Ascending aorta (tissue), 2 donors: Measurements from ENCODE around the gene PCDHA7. TPM values are rescaled to one million over a fixed set of nuclear protein-coding genes. Genes with fewer than 3 reads are reported as not detected.
"Not testable (repeated sequence)": the region's sequence is repeated elsewhere in the genome, so short reads cannot be mapped to it uniquely, and the experiment has no call there.

Experiments
- DNase-seq, 2 donors: peaks; one replicate each; pipeline ENCODE4 v3.0.0-alpha.2; 2019; ENCODE audit warnings: low spot score in 2 of 2
- H3K27ac ChIP-seq, 2 donors: fragments of 200-600 bp; sonication (generic); one replicate each; pipeline ENCODE4 v1.5.1; 2016 to 2017; ENCODE audit warnings: mild to moderate bottlenecking in 1 of 2
- H3K27me3 ChIP-seq: fragments of 200-600 bp; sonication (generic); one replicate; pipeline ENCODE4 v1.5.1; 2017
- H3K36me3 ChIP-seq, 2 donors: fragments of 200-600 bp; sonication (generic); one replicate each; pipeline ENCODE4 v1.5.1; 2016
- H3K4me1 ChIP-seq, 2 donors: fragments of 200-600 bp; sonication (generic); one replicate each; pipeline ENCODE4 v1.5.1; 2016 to 2017; ENCODE audit warnings: mild to moderate bottlenecking in 1 of 2
- H3K4me3 ChIP-seq, 2 donors: fragments of 200-600 bp; sonication (generic); one replicate each; pipeline ENCODE4 v1.5.1; 2016 to 2017; ENCODE audit warnings: mild to moderate bottlenecking in 1 of 2
- H3K9me3 ChIP-seq, 2 donors: fragments of 200-600 bp; sonication (generic); one replicate each; pipeline ENCODE4 v1.5.1; 2016
- intact Hi-C: fragments of 100-400 bp; cut with DNase I; formaldehyde crosslinking; loops from one replicate; pipeline ENCODE4 v1.15.1; 2023
- total RNA-seq: library from RNA; depleted of rRNA; stranded (reverse); fragments of >200 nt; gene quantifications from one replicate; pipeline ENCODE4 v1.1.0, GENCODE V29; 2016
- TF ChIP-seq, protein P1 (sequence below), 3 experiments: fragments of 200-600 bp in 2 of 3; fragments of 450-650 bp in 1 of 3; sonication (generic) in 2 of 3; IDR thresholded peaks; one replicate each; pipeline ENCODE4 v1.5.1; 2016 to 2019; ENCODE audit warnings: antibody characterized with exemption in 3 of 3, mild to moderate bottlenecking in 1 of 3, moderate library complexity in 1 of 3

PCDHA7 gene
- total RNA-seq, 1 donor from 2014 or later: not detected

DNA sequence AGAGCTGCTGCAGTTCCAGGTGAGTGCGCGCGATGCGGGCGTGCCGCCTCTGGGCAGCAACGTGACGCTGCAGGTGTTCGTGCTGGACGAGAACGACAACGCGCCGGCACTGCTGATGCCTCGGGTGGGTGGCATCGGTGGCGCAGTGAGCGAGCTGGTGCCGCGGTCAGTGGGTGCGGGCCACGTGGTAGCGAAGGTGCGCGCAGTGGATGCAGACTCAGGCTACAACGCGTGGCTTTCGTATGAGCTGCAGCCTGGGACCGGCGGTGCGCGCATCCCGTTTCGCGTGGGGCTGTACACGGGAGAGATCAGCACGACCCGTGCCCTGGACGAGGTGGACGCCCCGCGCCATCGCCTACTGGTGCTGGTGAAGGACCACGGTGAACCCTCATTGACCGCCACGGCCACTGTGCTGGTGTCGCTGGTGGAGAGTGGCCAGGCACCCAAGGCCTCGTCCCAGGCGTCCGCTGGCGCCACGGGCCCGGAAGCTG is 31.2 kb upstream of the PCDHA7 start:
- intact Hi-C loops: no loop called here
- TF ChIP-seq, protein P1, sequence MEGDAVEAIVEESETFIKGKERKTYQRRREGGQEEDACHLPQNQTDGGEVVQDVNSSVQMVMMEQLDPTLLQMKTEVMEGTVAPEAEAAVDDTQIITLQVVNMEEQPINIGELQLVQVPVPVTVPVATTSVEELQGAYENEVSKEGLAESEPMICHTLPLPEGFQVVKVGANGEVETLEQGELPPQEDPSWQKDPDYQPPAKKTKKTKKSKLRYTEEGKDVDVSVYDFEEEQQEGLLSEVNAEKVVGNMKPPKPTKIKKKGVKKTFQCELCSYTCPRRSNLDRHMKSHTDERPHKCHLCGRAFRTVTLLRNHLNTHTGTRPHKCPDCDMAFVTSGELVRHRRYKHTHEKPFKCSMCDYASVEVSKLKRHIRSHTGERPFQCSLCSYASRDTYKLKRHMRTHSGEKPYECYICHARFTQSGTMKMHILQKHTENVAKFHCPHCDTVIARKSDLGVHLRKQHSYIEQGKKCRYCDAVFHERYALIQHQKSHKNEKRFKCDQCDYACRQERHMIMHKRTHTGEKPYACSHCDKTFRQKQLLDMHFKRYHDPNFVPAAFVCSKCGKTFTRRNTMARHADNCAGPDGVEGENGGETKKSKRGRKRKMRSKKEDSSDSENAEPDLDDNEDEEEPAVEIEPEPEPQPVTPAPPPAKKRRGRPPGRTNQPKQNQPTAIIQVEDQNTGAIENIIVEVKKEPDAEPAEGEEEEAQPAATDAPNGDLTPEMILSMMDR (IDR thresholded peaks at IDR 0.05): no peak
- Histone ChIP-seq H3K4me3 (peak overlapping the region in 1 of 2 donors; percentile 16), H3K9me3 (peaks cover 5 to 23% of the 10 kb centered on the region in 2 donors), H3K27me3 (no peaks in the 10 kb centered on the region), H3K4me1 (no peaks in the 10 kb centered on the region), H3K27ac (no peak overlapping the region), H3K36me3 (no peaks in the 10 kb centered on the region)
- no peak for DNase-seq

DNA sequence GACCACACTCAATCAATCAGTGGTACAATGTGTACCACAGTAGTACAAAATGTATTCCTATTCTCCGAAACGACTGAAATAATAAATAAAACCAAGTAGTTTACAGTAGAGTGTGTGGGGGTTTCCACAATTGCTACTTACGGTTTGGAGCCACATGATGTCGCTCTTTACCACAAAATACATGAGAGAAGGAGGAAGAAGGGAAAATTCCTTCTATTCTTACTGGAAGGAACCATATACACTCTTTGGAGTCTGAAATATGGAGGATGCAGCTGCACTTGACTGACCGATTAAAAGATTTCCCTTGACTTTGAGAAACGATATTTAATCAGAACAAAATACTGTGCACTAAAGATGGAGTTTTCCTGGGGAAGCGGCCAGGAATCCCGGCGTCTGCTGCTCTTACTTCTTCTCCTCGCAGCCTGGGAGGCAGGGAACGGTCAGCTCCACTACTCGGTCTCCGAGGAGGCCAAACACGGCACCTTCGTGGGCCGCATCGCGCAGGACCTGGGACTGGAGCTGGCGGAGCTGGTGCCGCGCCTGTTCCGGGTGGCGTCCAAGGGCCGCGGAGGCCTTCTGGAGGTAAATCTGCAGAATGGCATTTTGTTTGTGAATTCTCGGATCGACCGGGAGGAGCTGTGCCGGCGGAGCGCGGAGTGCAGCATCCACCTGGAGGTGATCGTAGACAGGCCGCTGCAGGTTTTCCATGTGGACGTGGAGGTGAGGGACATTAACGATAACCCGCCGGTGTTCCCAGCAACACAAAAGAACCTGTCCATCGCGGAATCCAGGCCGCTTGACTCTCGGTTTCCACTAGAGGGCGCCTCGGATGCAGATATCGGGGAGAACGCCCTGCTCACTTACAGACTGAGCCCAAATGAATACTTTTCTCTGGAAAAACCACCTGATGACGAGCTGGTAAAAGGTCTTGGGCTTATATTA is 27.0 kb upstream of the PCDHA7 start, which contains the start of gene PCDHA4:
Gene PCDHA4 (plus strand): TSS at position 235 of the 942 bp plus-strand sequence.
- H3K4me3 ChIP-seq: peak within 1 kb of the TSS; percentile 16 to 60
- peak in 1 of 2 donors; percentile 62 for DNase-seq
- intact Hi-C loops: loop anchor here (2.0 kb wide), 1 partner anchor 234 kb away; no protein-coding TSS in a partner anchor

DNA sequence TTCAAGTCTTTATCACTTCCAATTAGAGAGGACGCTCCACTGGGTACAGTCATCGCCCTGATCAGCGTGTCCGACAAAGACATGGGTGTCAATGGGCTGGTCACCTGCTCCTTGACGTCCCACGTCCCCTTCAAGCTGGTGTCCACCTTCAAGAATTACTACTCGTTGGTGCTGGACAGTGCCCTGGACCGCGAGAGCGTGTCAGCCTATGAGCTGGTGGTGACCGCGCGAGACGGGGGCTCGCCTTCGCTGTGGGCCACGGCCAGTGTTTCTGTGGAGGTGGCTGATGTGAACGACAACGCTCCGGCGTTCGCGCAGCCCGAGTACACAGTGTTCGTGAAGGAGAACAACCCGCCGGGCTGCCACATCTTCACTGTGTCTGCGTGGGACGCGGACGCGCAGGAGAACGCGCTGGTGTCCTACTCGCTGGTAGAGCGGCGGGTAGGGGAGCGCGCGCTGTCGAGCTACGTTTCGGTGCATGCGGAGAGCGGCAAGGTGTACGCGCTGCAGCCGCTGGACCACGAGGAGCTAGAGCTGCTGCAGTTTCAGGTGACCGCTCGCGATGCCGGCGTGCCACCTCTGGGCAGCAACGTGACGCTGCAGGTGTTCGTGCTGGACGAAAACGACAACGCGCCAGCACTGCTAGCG is 25.7 kb upstream of the PCDHA7 start:
- H3K27ac ChIP-seq, intact Hi-C loops, H3K4me1 ChIP-seq, H3K4me3 ChIP-seq, DNase-seq, H3K36me3 ChIP-seq, H3K27me3 ChIP-seq: not testable (repeated sequence)
- H3K9me3 ChIP-seq: peaks cover 10 to 24% of the 10 kb centered on the region in 2 donors

More for the DNA sequence above, 27.0 kb upstream of the PCDHA7 start, which contains the start of gene PCDHA4:
- peaks cover 15 to 35% of the 10 kb centered on the region in 2 donors for H3K9me3 ChIP-seq
- TF ChIP-seq, protein P1 (IDR thresholded peaks at IDR 0.05): peak in 2 of 3 experiments; percentile 11 to 38
- H3K36me3 ChIP-seq: no peaks in the 10 kb centered on the region
- no peak within 1 kb of the TSS for H3K27ac ChIP-seq
- H3K4me1 ChIP-seq: no peaks in the 10 kb centered on the region
- no peaks in the 10 kb centered on the region for H3K27me3 ChIP-seq

DNA sequence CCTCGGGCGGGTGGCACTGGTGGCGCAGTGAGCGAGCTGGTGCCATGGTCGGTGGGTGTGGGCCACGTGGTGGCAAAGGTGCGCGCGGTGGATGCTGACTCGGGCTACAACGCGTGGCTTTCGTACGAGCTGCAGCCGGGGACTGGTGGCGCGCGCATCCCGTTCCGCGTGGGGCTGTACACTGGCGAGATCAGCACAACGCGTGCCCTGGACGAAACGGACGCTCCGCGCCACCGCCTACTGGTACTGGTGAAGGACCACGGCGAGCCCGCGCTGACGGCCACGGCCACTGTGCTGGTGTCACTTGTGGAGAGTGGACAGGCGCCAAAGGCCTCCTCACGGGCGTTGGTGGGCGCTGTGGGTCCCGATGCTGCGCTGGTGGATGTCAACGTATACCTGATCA is 25.2 kb upstream of the PCDHA7 start:
- no peaks in the 10 kb centered on the region for H3K36me3 ChIP-seq
- H3K4me3 ChIP-seq: no peak overlapping the region
- H3K9me3 ChIP-seq: peaks cover 10 to 28% of the 10 kb centered on the region in 2 donors
- H3K27me3 ChIP-seq: no peaks in the 10 kb centered on the region
- H3K27ac ChIP-seq: no peak overlapping the region
- DNase-seq: no peak
- H3K4me1 ChIP-seq: no peaks in the 10 kb centered on the region
- TF ChIP-seq, protein P1 (IDR thresholded peaks at IDR 0.05): no peak
- intact Hi-C loops: no loop called here

DNA sequence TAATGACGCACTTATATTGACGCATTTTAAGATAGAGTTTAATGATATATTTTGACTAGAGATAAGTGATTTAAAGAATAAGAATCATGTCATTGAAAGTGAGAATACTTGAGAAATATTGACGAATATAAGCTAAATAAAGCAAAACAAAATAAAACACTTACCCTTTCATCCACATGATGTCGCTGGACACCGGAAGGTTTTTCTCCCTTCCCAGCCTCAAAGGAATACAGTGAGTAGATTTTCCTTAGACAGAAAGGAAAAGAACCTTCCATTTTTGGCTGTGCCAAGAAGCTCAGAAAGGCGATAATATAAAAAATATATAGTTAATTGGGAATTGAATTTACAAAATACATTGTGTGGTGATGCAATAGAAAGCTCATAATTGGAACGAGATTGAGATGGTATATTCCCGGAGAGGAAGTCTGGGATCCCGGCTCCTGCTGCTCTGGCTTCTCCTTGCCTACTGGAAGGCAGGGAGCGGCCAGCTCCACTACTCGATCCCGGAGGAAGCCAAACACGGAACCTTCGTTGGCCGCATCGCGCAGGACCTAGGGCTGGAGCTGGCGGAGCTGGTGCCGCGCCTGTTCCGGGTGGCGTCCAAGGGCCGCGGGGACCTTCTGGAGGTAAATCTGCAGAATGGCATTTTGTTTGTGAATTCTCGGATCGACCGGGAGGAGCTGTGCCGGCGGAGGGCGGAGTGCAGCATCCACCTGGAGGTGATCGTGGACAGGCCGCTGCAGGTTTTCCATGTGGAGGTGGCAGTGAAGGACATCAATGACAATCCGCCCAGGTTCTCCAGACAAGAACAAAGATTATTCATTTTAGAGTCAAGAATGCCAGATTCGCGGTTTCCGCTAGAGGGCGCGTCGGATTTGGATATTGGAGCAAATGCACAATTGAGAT is 12.4 kb upstream of the PCDHA7 start, which contains the start of gene PCDHA5:
Gene PCDHA5 (plus strand): TSS at position 239 of the 906 bp plus-strand sequence.
- H3K27ac ChIP-seq: no peak within 1 kb of the TSS
- H3K4me3 ChIP-seq: peak within 1 kb of the TSS in 1 of 2 donors; percentile 8
- no peaks in the 10 kb centered on the region for H3K4me1 ChIP-seq
- no peak for DNase-seq
- no peaks in the 10 kb centered on the region for H3K27me3 ChIP-seq
- no peaks in the 10 kb centered on the region for H3K36me3 ChIP-seq
- intact Hi-C loops: no loop called here
- H3K9me3 ChIP-seq: peaks cover 12 to 42% of the 10 kb centered on the region in 2 donors
- TF ChIP-seq, protein P1 (IDR thresholded peaks at IDR 0.05): no peak
